H9 (cell line): ENCODE data around the gene PGGHG. TPM values are rescaled to one million over a fixed set of nuclear protein-coding genes. Genes with fewer than 3 reads are reported as not detected.

Experiments
- DNase-seq: peaks from one replicate; pipeline ENCODE4 v3.0.0-alpha.2; 2017
- H2AFZ ChIP-seq: one replicate; pipeline ENCODE4 v1.6.1; 2013; ENCODE audit warnings: mild to moderate bottlenecking, low read length, control low read depth, moderate library complexity
- H2AK5ac ChIP-seq: 2 replicates; pipeline ENCODE4 v1.6.1; 2013; ENCODE audit warnings: low read length, control low read depth, mixed read lengths; ENCODE audit not compliant: insufficient read length
- H2BK120ac ChIP-seq: one replicate; pipeline ENCODE4 v1.6.1; 2013; ENCODE audit warnings: low read depth, mild to moderate bottlenecking, low read length, control low read depth, inconsistent platforms; ENCODE audit not compliant: poor library complexity, severe bottlenecking
- H2BK12ac ChIP-seq: 2 replicates; pipeline ENCODE4 v1.6.1; 2013; ENCODE audit warnings: low read length, control low read depth, mixed read lengths, low read depth; ENCODE audit not compliant: insufficient read length
- H2BK15ac ChIP-seq: 2 replicates; pipeline ENCODE4 v1.6.1; 2013; ENCODE audit warnings: low read depth, low read length, control low read depth
- H2BK20ac ChIP-seq: one replicate; pipeline ENCODE4 v1.6.1; 2013; ENCODE audit warnings: low read depth, mild to moderate bottlenecking, low read length, control low read depth, inconsistent platforms; ENCODE audit not compliant: poor library complexity, severe bottlenecking
- H2BK5ac ChIP-seq: 2 replicates; pipeline ENCODE4 v1.6.1; 2013; ENCODE audit warnings: low read length, control low read depth, mixed read lengths; ENCODE audit not compliant: insufficient read length
- H3K14ac ChIP-seq: 2 replicates; pipeline ENCODE4 v1.6.1; 2013; ENCODE audit warnings: low read length, control low read depth; ENCODE audit not compliant: insufficient read depth
- H3K18ac ChIP-seq: 2 replicates; pipeline ENCODE4 v1.6.1; 2013; ENCODE audit warnings: low read depth, mild to moderate bottlenecking, mixed read lengths, low read length, control low read depth; ENCODE audit not compliant: insufficient read length
- H3K23ac ChIP-seq: 2 replicates; pipeline ENCODE4 v1.6.1; 2013; ENCODE audit warnings: low read length, control low read depth, mixed read lengths, low read depth; ENCODE audit not compliant: insufficient read length
- H3K23me2 ChIP-seq: 2 replicates; pipeline ENCODE4 v1.6.1; 2013; ENCODE audit warnings: low read depth, mild to moderate bottlenecking, mixed read lengths, low read length, control low read depth; ENCODE audit not compliant: insufficient read length, poor library complexity, severe bottlenecking
- H3K27ac ChIP-seq: 2 replicates; pipeline ENCODE4 v1.5.1; 2013; ENCODE audit warnings: low read length, control low read depth, mixed read lengths, low read depth; ENCODE audit not compliant: insufficient read length
- H3K27me3 ChIP-seq: 2 replicates; pipeline ENCODE4 v1.6.1; 2013; ENCODE audit warnings: low read length, control low read depth, inconsistent platforms; ENCODE audit not compliant: insufficient read depth
- H3K4ac ChIP-seq: 2 replicates; pipeline ENCODE4 v1.6.1; 2013; ENCODE audit warnings: low read depth, mild to moderate bottlenecking, control low read depth, inconsistent platforms, low read length, moderate library complexity
- H3K4me1 ChIP-seq: 2 replicates; pipeline ENCODE4 v1.6.1; 2013; ENCODE audit warnings: low read length, control low read depth, inconsistent platforms; ENCODE audit not compliant: insufficient read depth
- H3K4me2 ChIP-seq: 2 replicates; pipeline ENCODE4 v1.6.1; 2013; ENCODE audit warnings: low read length, control low read depth, mixed read lengths; ENCODE audit not compliant: insufficient read length, insufficient read depth
- H3K56ac ChIP-seq: 2 replicates; pipeline ENCODE4 v1.6.1; 2013; ENCODE audit warnings: low read depth, mild to moderate bottlenecking, mixed read lengths, low read length, control low read depth; ENCODE audit not compliant: insufficient read length
- H3K79me1 ChIP-seq: 2 replicates; pipeline ENCODE4 v1.6.1; 2013; ENCODE audit warnings: low read depth, mild to moderate bottlenecking, moderate library complexity, low read length, control low read depth, inconsistent platforms; ENCODE audit not compliant: insufficient read depth, poor library complexity, severe bottlenecking
- H3K79me2 ChIP-seq: 2 replicates; pipeline ENCODE4 v1.6.1; 2013; ENCODE audit warnings: low read length, control low read depth, inconsistent platforms; ENCODE audit not compliant: insufficient read depth
- H3K9ac ChIP-seq: 2 replicates; pipeline ENCODE4 v1.6.1; 2013; ENCODE audit warnings: low read length, control low read depth, mixed read lengths; ENCODE audit not compliant: insufficient read length; ENCODE audit errors: extremely low read depth
- H3K9me3 ChIP-seq: one replicate; pipeline ENCODE4 v1.6.1; 2013; ENCODE audit warnings: low read depth, low read length, inconsistent platforms; ENCODE audit not compliant: control insufficient read depth
- H3T11ph ChIP-seq: one replicate; pipeline ENCODE4 v1.6.1; 2013; ENCODE audit warnings: mild to moderate bottlenecking, low read length, control low read depth, inconsistent platforms
- H4K20me1 ChIP-seq: one replicate; pipeline ENCODE4 v1.6.1; 2013; ENCODE audit not compliant: control insufficient read depth, insufficient read length, insufficient read depth
- H4K5ac ChIP-seq: 2 replicates; pipeline ENCODE4 v1.6.1; 2013; ENCODE audit warnings: low read depth, mild to moderate bottlenecking, mixed read lengths, low read length, control low read depth; ENCODE audit not compliant: insufficient read length
- H4K8ac ChIP-seq: replicated peaks from 2 replicates; pipeline ENCODE4 v1.6.1; 2013; ENCODE audit warnings: low read length, control low read depth, mixed read lengths, low read depth; ENCODE audit not compliant: insufficient read length
- H4K91ac ChIP-seq: 2 replicates; pipeline ENCODE4 v1.6.1; 2013; ENCODE audit warnings: low read depth, mild to moderate bottlenecking, moderate library complexity, mixed read lengths, low read length, control low read depth; ENCODE audit not compliant: insufficient read length
- H3K27ac Mint-ChIP-seq, 3 experiments: 2 replicates in 2 of 3; 3 replicates in 1 of 3; pipeline ENCODE4 v1.8.0; 2020 to 2021; ENCODE audit warnings: mixed read lengths in 3 of 3, mild to moderate bottlenecking in 1 of 3, moderate library complexity in 1 of 3
- H3K27me3 Mint-ChIP-seq: 2 replicates; pipeline ENCODE4 v1.8.0; 2021; ENCODE audit warnings: low read depth, mild to moderate bottlenecking, moderate library complexity, mixed read lengths
- H3K36me3 Mint-ChIP-seq, 3 experiments: 2 replicates in 2 of 3; 3 replicates in 1 of 3; pipeline ENCODE4 v1.8.0; 2020 to 2021; ENCODE audit warnings: low read depth in 3 of 3, mixed read lengths in 3 of 3; ENCODE audit not compliant: insufficient read depth in 1 of 3
- H3K4me1 Mint-ChIP-seq, 2 experiments: 2 replicates each; pipeline ENCODE4 v1.8.0; 2020; ENCODE audit warnings: mixed read lengths in 2 of 2
- H3K4me3 Mint-ChIP-seq, 2 experiments: 2 replicates in 1 of 2; 3 replicates in 1 of 2; pipeline ENCODE4 v1.8.0; 2020 to 2021; ENCODE audit warnings: mild to moderate bottlenecking in 2 of 2, mixed read lengths in 2 of 2, moderate library complexity in 1 of 2
- H3K9me3 Mint-ChIP-seq, 2 experiments: 2 replicates in 1 of 2; 3 replicates in 1 of 2; pipeline ENCODE4 v1.8.0; 2020; ENCODE audit warnings: mild to moderate bottlenecking in 2 of 2, mixed read lengths in 2 of 2, moderate library complexity in 1 of 2
- WGBS: extraction: QIAGEN DNeasy Blood & Tissue Kit; methylation state at CpG from one replicate; pipeline ENCODE4 v1.1.7; 2013; ENCODE audit warnings: missing lambda C conversion rate, low lambda C conversion rate, mixed read lengths; ENCODE audit not compliant: insufficient read length; ENCODE audit errors: extremely low coverage; 5-methylcytosine and 5-hydroxymethylcytosine counted together
- total RNA-seq: library from RNA; stranded (reverse); gene quantifications from 2 replicates; pipeline ENCODE4 v1.2.1, GENCODE V29; 2021
- TF ChIP-seq, protein P1 (sequence below): fragments of 200-600 bp; sonication (generic); conservative IDR thresholded peaks from 3 replicates; pipeline ENCODE4 v1.8.0; 2021; ENCODE audit warnings: antibody characterized with exemption, mild to moderate bottlenecking

The PGGHG gene
- total RNA-seq, 1 experiment from 2014 or later, result 58.3 TPM

DNA sequence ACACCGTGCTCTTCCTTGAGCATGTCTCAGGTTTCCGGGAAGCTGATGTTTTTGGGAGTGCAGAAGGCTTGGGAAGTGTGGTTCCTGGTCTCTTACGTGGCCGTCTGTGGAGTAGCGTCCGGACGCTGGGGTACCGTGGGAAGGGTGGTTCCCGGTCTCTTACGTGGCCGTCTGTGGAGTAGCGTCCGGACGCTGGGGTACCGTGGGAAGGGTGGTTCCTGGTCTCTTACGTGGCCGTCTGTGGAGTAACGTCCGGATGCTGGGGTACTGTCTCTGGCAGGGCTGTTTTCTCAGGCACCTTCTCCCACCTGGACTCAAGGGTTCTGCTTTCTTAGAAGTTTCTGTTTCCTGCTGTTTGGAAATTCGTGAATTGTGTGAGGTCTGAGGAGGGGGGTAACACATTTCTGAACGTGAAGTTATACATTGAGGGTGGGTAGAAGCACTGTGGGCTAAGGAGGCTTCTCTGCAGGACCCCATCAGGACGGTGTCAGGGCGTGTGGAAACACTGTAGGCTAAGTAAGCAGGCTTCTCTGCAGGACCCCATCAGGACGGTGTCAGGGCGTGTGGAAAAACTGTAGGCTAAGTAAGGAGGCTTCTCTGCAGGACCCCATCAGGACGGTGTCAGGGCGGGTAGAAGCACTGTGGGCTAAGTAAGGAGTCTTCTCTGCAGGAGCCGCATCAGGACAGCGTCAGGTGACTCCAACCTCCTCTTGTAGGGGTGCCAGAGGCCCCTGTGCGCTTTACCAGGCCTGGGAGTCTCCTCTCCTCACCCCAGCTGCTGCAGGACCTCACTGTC is 37.1 kb downstream of the PGGHG start:
- Mint-ChIP-seq H3K4me1 (peaks cover 23 to 31% of the 10 kb centered on the region in 2 experiments), H3K27me3 (peaks cover 1% of the 10 kb centered on the region), H3K4me3 (no peak overlapping the region; a peak in 1 of 5 replicates), H3K36me3 (peaks cover 0 to 10% (median 2%) of the 10 kb centered on the region in 3 experiments; a peak in 3 of 7 replicates), H3K27ac (peak overlapping the region in 1 of 3 experiments; percentile 92; a peak in 2 of 7 replicates), H3K9me3 (peaks cover 0 to 1% of the 10 kb centered on the region in 2 experiments; a peak in 1 of 5 replicates)
- Histone ChIP-seq H3K9me3 (no peaks in the 10 kb centered on the region), H2BK120ac (no peak overlapping the region), H3K4me2 (no peak overlapping the region), H3K23ac (no peak overlapping the region), H2AFZ (no peak overlapping the region), H4K8ac (no peak overlapping the region), H2BK5ac (no peak overlapping the region), H2BK15ac (no peak overlapping the region), H2AK5ac (no peak overlapping the region), H3K9ac (no peak overlapping the region), H2BK20ac (no peak overlapping the region), H3T11ph (no peak overlapping the region), H3K4ac (no peak overlapping the region), H3K14ac (no peak overlapping the region), H3K4me1 (peaks cover 4% of the 10 kb centered on the region; the same call in 1 of the 2 replicates), H4K20me1 (no peaks in the 10 kb centered on the region), H3K27ac (no peak overlapping the region), H3K27me3 (no peaks in the 10 kb centered on the region), H3K23me2 (peaks cover under 1% of the 10 kb centered on the region), H3K79me1 (no peaks in the 10 kb centered on the region), H2BK12ac (no peak overlapping the region), H3K18ac (no peak overlapping the region), H4K91ac (no peak overlapping the region), H3K79me2 (no peaks in the 10 kb centered on the region), H4K5ac (no peak overlapping the region), H3K56ac (no peak overlapping the region)
- no CpG with 5 or more reads among the region's 30 CpGs for WGBS
- peak; percentile 26 for DNase-seq
- TF ChIP-seq, protein P1, sequence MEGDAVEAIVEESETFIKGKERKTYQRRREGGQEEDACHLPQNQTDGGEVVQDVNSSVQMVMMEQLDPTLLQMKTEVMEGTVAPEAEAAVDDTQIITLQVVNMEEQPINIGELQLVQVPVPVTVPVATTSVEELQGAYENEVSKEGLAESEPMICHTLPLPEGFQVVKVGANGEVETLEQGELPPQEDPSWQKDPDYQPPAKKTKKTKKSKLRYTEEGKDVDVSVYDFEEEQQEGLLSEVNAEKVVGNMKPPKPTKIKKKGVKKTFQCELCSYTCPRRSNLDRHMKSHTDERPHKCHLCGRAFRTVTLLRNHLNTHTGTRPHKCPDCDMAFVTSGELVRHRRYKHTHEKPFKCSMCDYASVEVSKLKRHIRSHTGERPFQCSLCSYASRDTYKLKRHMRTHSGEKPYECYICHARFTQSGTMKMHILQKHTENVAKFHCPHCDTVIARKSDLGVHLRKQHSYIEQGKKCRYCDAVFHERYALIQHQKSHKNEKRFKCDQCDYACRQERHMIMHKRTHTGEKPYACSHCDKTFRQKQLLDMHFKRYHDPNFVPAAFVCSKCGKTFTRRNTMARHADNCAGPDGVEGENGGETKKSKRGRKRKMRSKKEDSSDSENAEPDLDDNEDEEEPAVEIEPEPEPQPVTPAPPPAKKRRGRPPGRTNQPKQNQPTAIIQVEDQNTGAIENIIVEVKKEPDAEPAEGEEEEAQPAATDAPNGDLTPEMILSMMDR, result no peak
